Right renal pelvis (tissue), 4 donors: ENCODE measurements around the gene RIC3. TPM values are rescaled to one million over a fixed set of nuclear protein-coding genes. Genes with fewer than 3 reads are reported as not detected.
A peak's percentile ranks its signal among the peaks of the same experiment; 100 is the strongest.

Source experiments
- DNase-seq, 4 donors: peaks; one replicate each; pipeline ENCODE4 v3.0.0-alpha.2; 2013; ENCODE audit warnings: low read depth in 4 of 4, low spot score in 3 of 4, missing footprints in 1 of 4
- polyA plus RNA-seq, 4 donors: library from polyadenylated mRNA; unstranded; fragments of 120-200 nt; gene quantifications; one replicate each; pipeline ENCODE4 v1.2.1, GENCODE V29; 2013; ENCODE audit not compliant: insufficient read length in 4 of 4

Gene RIC3
- polyA plus RNA-seq, 4 donors, result 10.7 to 18.7 (median 13.3) TPM

GRCh38 chr11:8106679-8107078 lies 62.1 kb downstream of the RIC3 start:
- no peak for DNase-seq

DNA sequence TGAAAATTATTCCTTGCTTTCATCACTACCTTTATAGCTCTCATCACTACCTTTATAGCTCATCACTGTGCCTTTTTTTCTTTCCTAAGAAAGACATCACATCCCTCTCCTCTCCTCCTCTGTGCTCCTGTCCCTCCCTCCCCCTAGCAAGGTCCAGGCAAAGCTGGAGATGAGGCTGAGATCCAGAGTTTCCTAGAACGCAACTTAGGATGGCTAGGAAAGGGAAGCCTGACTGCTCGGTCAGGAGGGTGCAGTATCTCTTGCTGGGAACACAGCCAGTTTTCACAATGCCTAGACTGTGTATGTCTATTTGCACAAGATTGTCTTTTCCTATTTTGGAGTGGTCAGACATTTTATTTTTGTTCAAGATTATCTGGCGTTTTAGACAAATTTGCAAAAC lies 63.2 kb downstream of the RIC3 start:
- no peak for DNase-seq

GRCh38 chr11:8105133-8105532 lies 63.7 kb downstream of the RIC3 start:
- DNase-seq, result no peak

DNA sequence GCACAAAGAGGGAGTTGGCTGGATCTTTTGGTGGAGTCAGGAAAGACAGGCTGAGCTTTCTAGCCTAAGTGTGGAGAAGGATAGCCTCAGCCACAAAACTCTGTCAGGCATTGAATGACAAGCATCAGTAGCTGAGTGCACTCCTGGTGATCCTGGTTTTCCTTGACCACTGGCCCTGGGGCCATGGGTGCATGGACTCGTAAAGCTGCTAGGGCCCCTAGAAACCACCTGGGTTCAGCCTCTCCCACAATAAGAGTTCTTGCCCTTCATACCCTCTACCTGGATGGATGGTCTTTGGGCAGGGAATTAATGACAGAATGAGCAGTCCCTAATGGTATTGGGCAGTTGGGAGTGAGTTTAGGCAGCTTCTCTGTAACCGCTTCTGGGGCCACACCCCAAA lies 64.9 kb downstream of the RIC3 start:
- DNase-seq, result no peak

GRCh38 chr11:8102965-8103364 lies 65.9 kb downstream of the RIC3 start:
- no peak for DNase-seq

- no peak for DNase-seq
Measured at GRCh38 chr11:8102296-8102915, 66.4 kb downstream of the RIC3 start.

DNA sequence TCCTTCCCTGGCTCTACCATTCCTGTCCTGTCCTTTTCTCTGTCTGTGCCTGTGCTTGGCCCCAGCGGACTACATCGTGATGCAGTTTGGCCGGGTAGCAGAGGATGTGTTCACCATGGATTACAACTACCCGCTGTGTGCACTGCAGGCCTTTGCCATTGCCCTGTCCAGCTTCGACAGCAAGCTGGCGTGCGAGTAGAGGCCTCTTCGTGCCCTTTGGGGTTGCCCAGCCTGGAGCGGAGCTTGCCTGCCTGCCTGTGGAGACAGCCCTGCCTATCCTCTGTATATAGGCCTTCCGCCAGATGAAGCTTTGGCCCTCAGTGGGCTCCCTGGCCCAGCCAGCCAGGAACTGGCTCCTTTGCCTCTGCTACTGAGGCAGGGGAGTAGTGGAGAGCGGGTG lies 67.4 kb downstream of the RIC3 start:
- no peak for DNase-seq

GRCh38 chr11:8100605-8101004 lies 68.2 kb downstream of the RIC3 start:
- DNase-seq, result no peak

- DNase-seq, result no peak
Measured at GRCh38 chr11:8100158-8100557, 68.7 kb downstream of the RIC3 start.

- DNase-seq, result peak in 1 of 4 donors; percentile 56
Measured at GRCh38 chr11:8099291-8099899, 69.4 kb downstream of the RIC3 start.

- DNase-seq, result no peak
Measured at GRCh38 chr11:8098879-8099278, 69.9 kb downstream of the RIC3 start.

- no peak for DNase-seq
Measured at GRCh38 chr11:8098361-8098760, 70.5 kb downstream of the RIC3 start.

DNA sequence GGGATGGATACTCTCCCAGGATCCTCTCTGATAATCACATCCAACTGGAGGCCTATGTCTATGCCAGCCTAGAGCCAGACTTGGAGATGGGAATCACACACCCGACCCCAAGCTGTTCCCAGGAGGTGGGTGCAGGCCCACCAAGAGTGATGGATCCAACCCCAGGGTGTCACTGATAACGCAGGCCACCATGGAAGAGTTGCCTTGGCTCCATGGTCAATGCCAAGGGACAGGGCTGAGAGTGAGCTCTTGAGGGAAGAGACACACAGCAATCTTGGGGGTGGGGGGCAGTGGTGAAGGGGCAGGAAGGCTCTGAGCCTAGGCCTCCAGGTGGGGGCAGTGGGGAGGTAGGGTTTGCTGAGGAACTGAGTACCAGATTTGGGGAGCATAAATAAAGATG lies 70.9 kb downstream of the RIC3 start:
- no peak for DNase-seq

DNA sequence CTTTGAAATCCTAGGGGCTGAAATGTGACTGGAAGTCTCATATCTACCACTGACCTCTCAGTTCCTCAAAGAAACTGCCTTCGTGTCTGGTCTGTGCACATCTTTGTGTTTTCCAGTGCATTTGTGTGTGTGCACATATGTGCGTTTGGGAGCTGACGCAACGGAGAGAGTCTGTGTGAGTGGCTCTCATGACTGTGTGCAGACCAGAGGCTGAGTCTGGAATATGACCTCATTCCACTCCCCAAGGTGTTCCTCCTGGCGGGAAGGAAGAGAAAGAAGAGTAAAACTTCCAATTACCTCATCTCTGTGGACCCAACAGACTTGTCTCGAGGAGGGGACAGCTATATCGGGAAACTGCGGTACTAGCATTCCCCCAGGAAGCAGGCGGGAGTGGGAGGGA lies 71.4 kb downstream of the RIC3 start:
- no peak for DNase-seq

DNA sequence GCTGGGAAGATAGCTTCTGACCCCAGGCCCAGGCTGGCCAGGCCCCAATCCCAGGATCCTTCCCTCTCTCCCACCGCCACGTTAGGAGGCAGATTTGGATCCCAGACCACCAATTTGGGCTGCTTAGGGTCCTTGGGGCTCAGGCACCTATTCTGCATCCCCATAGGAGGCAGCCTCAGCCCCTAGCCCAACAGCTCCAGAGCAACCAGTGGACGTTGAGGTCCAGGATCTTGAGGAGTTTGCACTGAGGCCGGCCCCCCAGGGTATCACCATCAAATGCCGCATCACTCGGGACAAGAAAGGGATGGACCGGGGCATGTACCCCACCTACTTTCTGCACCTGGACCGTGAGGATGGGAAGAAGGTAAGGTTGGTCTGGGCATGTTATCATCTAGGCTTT lies 71.8 kb downstream of the RIC3 start:
- no peak for DNase-seq

- DNase-seq, result no peak
Measured at GRCh38 chr11:8096575-8096974, 72.2 kb downstream of the RIC3 start.

GRCh38 chr11:8095806-8096522 lies 72.9 kb downstream of the RIC3 start:
- DNase-seq, result no peak

DNA sequence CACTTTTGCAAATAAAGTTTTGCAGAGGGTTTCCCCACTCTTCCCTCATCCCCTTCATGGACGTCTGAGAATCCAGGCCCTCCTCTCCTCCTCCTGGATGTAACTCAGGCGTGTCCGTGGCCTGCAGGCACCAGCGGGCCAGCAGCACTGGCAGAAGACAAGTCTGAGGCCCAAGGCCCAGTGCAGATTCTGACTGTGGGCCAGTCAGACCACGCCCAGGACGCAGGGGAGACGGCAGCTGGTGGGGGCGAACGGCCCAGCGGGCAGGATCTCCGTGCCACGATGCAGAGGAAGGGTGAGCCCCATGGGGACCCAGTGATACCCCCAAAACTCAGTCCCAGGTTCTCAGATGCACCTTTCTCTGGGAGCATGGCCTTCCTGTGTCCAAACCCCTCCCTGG lies 73.5 kb downstream of the RIC3 start:
- no peak for DNase-seq

GRCh38 chr11:8094656-8095055 lies 74.2 kb downstream of the RIC3 start:
- DNase-seq, result no peak

DNA sequence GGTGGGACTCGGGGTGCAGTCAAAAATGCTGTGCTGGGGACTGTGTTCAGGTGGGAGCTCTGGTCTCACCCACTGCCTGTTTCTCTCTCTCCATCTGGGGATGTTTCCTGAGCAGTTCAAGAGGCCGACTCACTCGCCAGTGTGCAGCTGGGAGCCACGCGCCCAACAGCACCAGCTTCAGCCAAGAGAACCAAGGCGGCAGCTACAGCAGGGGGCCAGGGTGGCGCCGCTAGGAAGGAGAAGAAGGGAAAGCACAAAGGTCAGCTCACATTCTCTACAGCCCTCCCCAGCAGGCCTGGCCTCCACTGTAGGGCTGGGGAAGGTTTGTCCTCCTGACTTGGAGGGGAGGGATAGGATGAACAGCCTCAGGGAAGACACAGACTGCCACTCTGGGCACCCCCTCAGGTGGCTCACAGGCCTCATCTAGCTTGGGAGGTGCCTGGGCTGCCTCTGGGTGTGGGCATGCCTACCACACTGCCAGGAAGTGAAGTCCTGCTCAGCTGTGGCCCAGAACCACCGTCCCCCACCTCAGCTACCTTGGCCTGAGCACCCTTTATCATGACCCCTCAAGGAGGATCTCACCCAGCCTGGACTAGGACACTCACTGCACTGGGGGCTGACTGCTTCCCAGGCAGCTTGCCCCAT lies 74.8 kb downstream of the RIC3 start:
- no peak for DNase-seq

DNA sequence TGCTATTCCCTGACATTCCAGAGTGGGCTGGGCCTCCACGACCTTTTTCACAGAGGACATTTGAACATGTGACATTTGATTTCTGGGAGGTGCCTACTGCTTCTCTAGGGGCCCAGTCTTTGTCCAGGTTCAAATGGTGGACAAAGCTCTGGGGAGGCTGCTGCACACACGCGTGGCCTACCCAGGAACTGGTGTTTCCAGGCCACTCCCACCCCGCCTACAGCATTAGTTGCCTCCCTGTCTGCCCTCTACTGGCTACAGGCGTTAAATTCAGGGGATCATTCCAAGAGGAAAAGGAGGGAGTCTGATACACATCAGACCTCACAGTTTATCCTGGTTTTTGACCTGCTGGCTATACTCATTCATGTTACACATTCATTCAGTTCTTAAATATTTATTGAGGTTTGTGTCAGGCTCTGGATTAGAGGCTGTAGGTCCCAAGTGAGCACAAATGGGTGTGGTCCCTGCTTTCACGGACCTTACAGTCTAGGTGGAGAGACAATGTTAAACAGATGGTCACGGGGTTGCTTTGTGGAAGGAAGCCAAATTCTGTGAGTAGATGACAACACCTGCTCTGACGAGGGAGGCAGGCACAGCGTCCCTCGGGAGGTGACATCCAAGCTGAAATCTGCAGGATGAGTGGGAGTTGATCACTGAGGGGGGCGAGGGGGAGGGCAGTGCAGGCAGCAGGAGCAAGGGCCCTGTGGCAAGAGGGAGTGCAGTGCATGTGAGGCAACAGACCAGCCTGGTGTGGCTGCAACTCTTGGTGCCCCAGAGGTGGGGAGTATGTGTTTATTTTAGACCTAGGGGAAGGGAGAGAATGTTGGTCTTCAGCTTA lies 76.0 kb downstream of the RIC3 start:
- no peak for DNase-seq
